ENCODE data around the gene SLC25A10. TPM values are rescaled to one million over a fixed set of nuclear protein-coding genes. Genes with fewer than 3 reads are reported as not detected.
A peak's percentile ranks its signal among the peaks of the same experiment; 100 is the strongest.

Gene SLC25A10
- total and polyA plus RNA-seq, 5 donors: 5.9 to 18.6 (median 9.8) TPM

GRCh38 chr17:81716674-81716996 is 4.6 kb downstream of the SLC25A10 start:
- ATAC-seq: no peak
- no peaks in the 10 kb centered on the region for H3K4me1 ChIP-seq (ENCODE audit: control insufficient read depth, insufficient read depth, low read length)

DNA sequence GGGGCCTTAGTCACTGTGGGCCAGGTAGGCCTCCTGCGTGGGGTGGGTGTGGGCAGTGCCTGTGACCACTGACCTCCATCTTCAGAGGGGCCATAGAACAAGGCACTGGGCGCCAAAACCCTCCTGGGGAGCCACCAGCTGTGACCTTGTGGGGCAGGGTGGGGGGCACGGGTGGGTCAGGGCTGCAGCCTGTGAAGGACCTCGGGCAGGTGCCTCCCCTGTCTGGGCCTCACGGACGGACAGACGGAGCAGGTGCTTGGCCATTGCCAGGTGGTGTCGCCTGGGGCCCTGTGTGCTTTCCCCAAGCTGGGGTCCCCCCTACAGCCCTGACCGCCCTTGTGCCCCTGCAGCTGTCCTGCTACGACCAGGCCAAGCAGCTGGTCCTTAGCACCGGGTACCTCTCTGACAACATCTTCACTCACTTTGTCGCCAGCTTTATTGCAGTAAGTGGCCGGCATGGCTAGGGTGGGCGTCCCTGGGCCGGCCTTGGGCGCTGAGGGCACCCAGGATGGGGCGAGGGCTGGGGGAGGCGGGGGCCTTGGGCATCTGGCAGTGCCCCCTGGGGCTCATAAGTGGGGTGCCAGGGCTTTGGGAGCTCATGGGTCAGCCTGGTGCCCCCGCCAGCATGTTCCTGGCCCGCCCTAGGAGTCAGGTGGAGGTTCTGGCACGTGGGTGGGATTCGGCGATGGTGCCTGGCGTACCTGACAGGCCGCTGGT is 5.1 kb downstream of the SLC25A10 start:
- no peak for DNase-seq
- Histone ChIP-seq H3K4me1 (ENCODE audit: control insufficient read depth, insufficient read depth, low read length) (no peaks in the 10 kb centered on the region), H3K27me3 (ENCODE audit: control insufficient read depth, insufficient read depth) (no peaks in the 10 kb centered on the region), H3K27ac (ENCODE audit: low read length) (no peak overlapping the region), H3K4me3 (ENCODE audit: low read length) (no peak overlapping the region), H3K9me3 (ENCODE audit: control insufficient read depth, low read length) (no peaks in the 10 kb centered on the region)
- intact Hi-C loops (cut with DNase I): no loop called here
- no peak for ATAC-seq
- WGBS: 94% methylated on average over 25 of the region's 25 CpGs

More at GRCh38 chr17:81716674-81716996, 4.6 kb downstream of the SLC25A10 start:
- no peaks in the 10 kb centered on the region for H3K9me3 ChIP-seq (ENCODE audit: control insufficient read depth, low read length)
- no peak overlapping the region for H3K27ac ChIP-seq (ENCODE audit: low read length)
- DNase-seq: no peak
- intact Hi-C loops (cut with DNase I): no loop called here
- no peak overlapping the region for H3K4me3 ChIP-seq (ENCODE audit: low read length)
- WGBS: 94% methylated on average over 12 of the region's 12 CpGs
- no peaks in the 10 kb centered on the region for H3K27me3 ChIP-seq (ENCODE audit: control insufficient read depth, insufficient read depth)

- ATAC-seq (no peak), DNase-seq (no peak)
- no peaks in the 10 kb centered on the region for H3K4me1 ChIP-seq (ENCODE audit: control insufficient read depth, insufficient read depth, low read length)
- no peaks in the 10 kb centered on the region for H3K27me3 ChIP-seq (ENCODE audit: control insufficient read depth, insufficient read depth)
- intact Hi-C loops (cut with DNase I): no loop called here
- H3K9me3 ChIP-seq (ENCODE audit: control insufficient read depth, low read length): no peaks in the 10 kb centered on the region
- WGBS: 96% methylated on average over 9 of the region's 9 CpGs
- H3K4me3 ChIP-seq (ENCODE audit: low read length): no peak overlapping the region
- no peak overlapping the region for H3K27ac ChIP-seq (ENCODE audit: low read length)
Measured at GRCh38 chr17:81717766-81718089, 5.6 kb downstream of the SLC25A10 start.

GRCh38 chr17:81719410-81720266 is 7.6 kb downstream of the SLC25A10 start:
- no peaks in the 10 kb centered on the region for H3K9me3 ChIP-seq (ENCODE audit: control insufficient read depth, low read length)
- DNase-seq (no peak), ATAC-seq (no peak)
- WGBS: 87% methylated on average over 32 of the region's 33 CpGs
- no peak overlapping the region for H3K27ac ChIP-seq (ENCODE audit: low read length)
- no peak overlapping the region for H3K4me3 ChIP-seq (ENCODE audit: low read length)
- H3K27me3 ChIP-seq (ENCODE audit: control insufficient read depth, insufficient read depth): no peaks in the 10 kb centered on the region
- H3K4me1 ChIP-seq (ENCODE audit: control insufficient read depth, insufficient read depth, low read length): no peaks in the 10 kb centered on the region
- intact Hi-C loops (cut with DNase I): no loop called here

GRCh38 chr17:81720267-81721071 is 8.4 kb downstream of the SLC25A10 start:
- Histone ChIP-seq H3K27ac (ENCODE audit: low read length) (no peak overlapping the region), H3K4me3 (ENCODE audit: low read length) (no peak overlapping the region), H3K4me1 (ENCODE audit: control insufficient read depth, insufficient read depth, low read length) (no peaks in the 10 kb centered on the region), H3K9me3 (ENCODE audit: control insufficient read depth, low read length) (no peaks in the 10 kb centered on the region), H3K27me3 (ENCODE audit: control insufficient read depth, insufficient read depth) (no peaks in the 10 kb centered on the region)
- ATAC-seq (no peak), DNase-seq (no peak)
- 81% methylated on average over 33 of the region's 33 CpGs for WGBS
- intact Hi-C loops (cut with DNase I): no loop called here

GRCh38 chr17:81722184-81723120 is 10.4 kb downstream of the SLC25A10 start:
- DNase-seq (peak in 1 of 3 donors; percentile 61), ATAC-seq (peak; percentile 28 to 68)
- Histone ChIP-seq H3K27me3 (ENCODE audit: control insufficient read depth, insufficient read depth) (no peaks in the 10 kb centered on the region), H3K4me3 (ENCODE audit: low read length) (no peak overlapping the region), H3K27ac (ENCODE audit: low read length) (no peak overlapping the region), H3K9me3 (ENCODE audit: control insufficient read depth, low read length) (no peaks in the 10 kb centered on the region), H3K4me1 (ENCODE audit: control insufficient read depth, insufficient read depth, low read length) (no peaks in the 10 kb centered on the region)
- WGBS: 60% methylated on average over 10 of the region's 10 CpGs
- intact Hi-C loops (cut with DNase I): no loop called here

DNA sequence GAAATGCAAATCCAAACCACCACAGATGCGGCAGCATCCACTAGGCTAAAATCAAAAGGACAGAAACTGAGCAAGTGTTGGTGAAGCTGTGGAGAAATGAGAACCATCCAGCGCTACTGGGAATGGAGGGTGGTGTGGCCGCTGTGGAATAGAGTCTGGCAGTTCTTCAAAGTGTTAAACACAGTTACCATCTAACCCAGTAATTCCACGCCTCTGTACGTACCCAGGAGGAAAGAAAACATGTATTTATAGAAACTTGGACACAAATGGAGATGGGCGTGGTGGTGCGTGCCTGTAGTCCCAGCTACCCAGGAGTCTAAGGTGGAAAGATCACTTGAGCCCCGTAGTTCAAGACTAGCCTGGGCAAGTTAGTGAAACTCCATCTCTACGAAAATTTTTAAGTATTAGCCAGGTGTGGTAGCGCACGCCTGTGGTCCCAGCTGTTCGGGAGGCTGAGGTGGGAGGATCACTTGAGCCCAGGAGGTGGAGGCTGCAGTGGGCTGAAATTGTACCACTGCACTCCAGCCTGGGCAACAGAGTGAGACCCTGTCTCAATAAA is 11.6 kb downstream of the SLC25A10 start:
- 51% methylated on average over 12 of the region's 12 CpGs for WGBS
- intact Hi-C loops (cut with DNase I): no loop called here
- no peak for DNase-seq
- Histone ChIP-seq H3K4me3 (ENCODE audit: low read length) (no peak overlapping the region), H3K27ac (ENCODE audit: low read length) (no peak overlapping the region), H3K9me3 (ENCODE audit: control insufficient read depth, low read length) (no peaks in the 10 kb centered on the region), H3K4me1 (ENCODE audit: control insufficient read depth, insufficient read depth, low read length) (no peaks in the 10 kb centered on the region), H3K27me3 (ENCODE audit: control insufficient read depth, insufficient read depth) (no peaks in the 10 kb centered on the region)
- peak in 1 of 2 donors; percentile 29 for ATAC-seq

- no peak overlapping the region for H3K27ac ChIP-seq (ENCODE audit: low read length)
- intact Hi-C loops (cut with DNase I): no loop called here
- H3K9me3 ChIP-seq (ENCODE audit: control insufficient read depth, low read length): no peaks in the 10 kb centered on the region
- no peaks in the 10 kb centered on the region for H3K27me3 ChIP-seq (ENCODE audit: control insufficient read depth, insufficient read depth)
- WGBS: 85% methylated on average over 9 of the region's 9 CpGs
- H3K4me1 ChIP-seq (ENCODE audit: control insufficient read depth, insufficient read depth, low read length): no peaks in the 10 kb centered on the region
- ATAC-seq (no peak), DNase-seq (no peak)
- H3K4me3 ChIP-seq (ENCODE audit: low read length): no peak overlapping the region
Measured at GRCh38 chr17:81725439-81725838, 13.4 kb downstream of the SLC25A10 start.

DNA sequence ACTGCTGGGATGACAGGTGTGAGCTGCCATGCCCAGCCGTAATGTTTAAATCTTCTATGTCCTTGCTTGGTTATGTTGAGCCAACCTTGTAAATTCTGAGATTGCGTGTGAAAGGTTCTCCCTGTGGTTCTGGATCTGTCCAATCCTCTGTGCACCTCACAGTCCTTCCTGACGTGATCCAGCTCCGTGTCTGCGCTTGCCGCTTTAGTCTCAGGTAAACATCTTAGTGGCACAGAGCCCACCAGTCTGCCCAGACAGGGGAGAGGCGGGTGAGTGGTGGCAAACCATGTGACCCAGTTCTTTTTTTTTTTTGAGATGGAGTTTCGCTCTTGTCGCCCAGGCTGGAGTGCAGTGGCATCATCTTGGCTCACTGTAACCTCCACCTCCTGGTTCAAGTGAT is 13.9 kb downstream of the SLC25A10 start:
- WGBS: 75% methylated on average over 9 of the region's 9 CpGs
- intact Hi-C loops (cut with DNase I): no loop called here
- Histone ChIP-seq H3K27me3 (ENCODE audit: control insufficient read depth, insufficient read depth) (no peaks in the 10 kb centered on the region), H3K4me3 (ENCODE audit: low read length) (no peak overlapping the region), H3K4me1 (ENCODE audit: control insufficient read depth, insufficient read depth, low read length) (no peaks in the 10 kb centered on the region), H3K9me3 (ENCODE audit: control insufficient read depth, low read length) (no peaks in the 10 kb centered on the region), H3K27ac (ENCODE audit: low read length) (no peak overlapping the region)
- no peak for DNase-seq
- ATAC-seq: no peak

GRCh38 chr17:81727324-81728031 is 15.4 kb downstream of the SLC25A10 start:
- H3K9me3 ChIP-seq (ENCODE audit: control insufficient read depth, low read length): no peaks in the 10 kb centered on the region
- H3K4me1 ChIP-seq (ENCODE audit: control insufficient read depth, insufficient read depth, low read length): no peaks in the 10 kb centered on the region
- ATAC-seq: no peak
- intact Hi-C loops (cut with DNase I): no loop called here
- no peak overlapping the region for H3K4me3 ChIP-seq (ENCODE audit: low read length)
- WGBS: 90% methylated on average over 23 of the region's 23 CpGs
- H3K27ac ChIP-seq (ENCODE audit: low read length): no peak overlapping the region
- no peaks in the 10 kb centered on the region for H3K27me3 ChIP-seq (ENCODE audit: control insufficient read depth, insufficient read depth)
- DNase-seq: no peak

All from right cardiac atrium (tissue), 5 donors.